DMS79 (cell line): ENCODE results near the gene DPEP1.
"Not testable (repeated sequence)": the region's sequence is repeated elsewhere in the genome, so short reads cannot be mapped to it uniquely, and the experiment has no call there.

ENCODE experiments used
- DNase-seq: peaks from one replicate; lab custom pipeline; 2025; lab: John Stamatoyannopoulos, UW

Gene DPEP1

GRCh38 chr16:89651584-89651983, 38.1 kb downstream of the DPEP1 start:
- DNase-seq, result no peak

GRCh38 chr16:89653656-89654295, 40.3 kb downstream of the DPEP1 start:
- no peak for DNase-seq

DNA sequence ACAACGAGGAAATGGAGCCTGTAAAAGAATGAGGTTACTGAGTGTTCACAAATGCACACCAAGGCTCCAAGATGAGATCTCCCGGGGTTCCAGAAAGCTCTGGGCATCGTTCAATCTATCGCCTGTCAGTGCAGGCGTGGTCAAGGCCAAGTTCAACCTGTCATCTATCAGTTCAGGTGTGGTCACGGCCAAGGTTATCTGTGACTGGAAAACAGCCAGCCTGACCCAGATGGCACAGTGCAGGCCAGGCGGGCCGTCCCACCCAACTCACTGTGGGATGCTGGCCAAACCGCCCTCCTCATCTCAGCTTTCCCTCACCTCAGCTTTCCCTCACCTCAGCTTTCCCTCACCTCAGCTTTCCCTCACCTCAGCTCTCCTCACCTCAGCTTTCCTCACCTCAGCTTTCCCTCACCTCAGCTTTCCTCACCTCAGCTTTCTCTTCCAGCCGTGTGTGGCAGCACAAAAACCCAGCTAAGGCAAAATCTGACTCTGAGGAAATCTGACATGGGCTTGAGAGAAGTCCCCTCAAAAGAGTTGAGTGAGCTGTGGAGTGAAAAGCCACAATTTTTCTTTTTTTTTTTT, 41.7 kb downstream of the DPEP1 start:
- DNase-seq, result no peak

DNA sequence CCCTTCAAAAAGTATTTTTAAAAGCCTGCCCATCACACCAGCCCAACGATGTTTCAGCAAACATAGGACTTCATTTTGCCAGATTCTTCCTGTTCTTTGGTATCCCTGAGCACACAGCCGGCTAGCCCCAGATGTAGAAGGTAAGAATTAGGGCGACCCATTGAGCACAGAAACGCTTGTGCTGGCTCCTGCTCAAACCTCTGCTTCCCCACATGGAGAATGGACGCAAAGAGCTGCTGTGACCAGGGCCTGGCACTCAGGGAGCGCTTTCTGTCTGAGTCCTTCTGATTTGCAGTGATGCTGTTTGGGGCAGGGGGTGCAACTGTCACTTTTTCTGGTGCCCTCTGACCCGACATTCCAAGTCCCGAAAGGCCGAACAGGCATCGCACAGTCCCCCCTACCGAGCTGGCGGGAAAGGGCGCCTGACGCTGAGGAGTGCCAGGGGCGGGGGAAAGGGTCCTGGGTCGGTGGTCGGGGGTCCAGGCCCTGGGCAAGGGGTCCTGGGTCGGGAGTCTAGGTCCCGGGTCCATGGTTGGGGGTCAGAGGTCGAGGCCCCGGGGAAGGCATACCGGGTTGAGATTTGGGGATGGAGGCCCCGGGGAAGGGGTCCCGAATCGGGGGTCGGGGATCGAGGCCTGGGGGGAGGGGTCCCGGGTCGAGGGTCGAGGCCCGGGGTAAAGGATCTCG, 43.1 kb downstream of the DPEP1 start:
- DNase-seq, result no peak

DNA sequence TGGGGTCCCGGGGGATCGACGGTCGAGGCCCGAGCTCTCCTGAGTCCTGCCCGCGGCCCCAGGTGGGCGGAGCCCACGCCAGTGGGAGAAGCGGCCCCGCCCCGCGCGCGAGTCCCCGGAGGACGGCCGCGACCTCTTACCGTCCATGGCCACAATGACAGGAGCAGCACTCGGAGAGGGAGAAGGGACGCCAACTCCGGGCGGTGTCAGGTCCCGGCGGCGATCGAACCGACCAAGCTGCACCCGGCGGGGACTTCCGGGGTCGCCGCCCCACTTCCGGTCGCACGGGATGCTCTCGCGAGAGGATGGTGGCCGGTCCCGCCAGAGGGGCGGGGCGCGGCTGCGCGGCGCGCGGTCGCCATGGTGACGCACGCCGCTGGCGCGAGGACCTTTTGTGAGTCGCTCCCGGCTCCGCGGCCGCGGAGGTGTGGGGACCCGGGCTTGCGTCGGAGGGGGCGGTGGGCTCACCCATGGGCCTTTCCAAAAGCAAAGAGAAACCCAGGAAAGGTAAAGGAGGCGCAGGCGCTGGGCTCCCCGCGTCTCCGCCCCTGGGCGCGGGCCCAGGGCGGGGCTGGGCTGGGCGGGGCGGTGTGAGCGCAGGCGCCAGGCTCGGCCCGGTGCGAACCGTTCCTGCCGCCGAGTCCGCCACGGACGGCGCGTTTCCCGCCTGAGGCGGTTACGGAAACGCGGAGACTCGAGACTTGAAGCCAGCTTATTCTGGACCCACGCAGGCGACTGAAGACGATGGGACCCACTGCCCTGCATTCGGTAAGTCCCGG, 44.2 kb downstream of the DPEP1 start, which contains the start of the genes CHMP1A and SPATA33:
Gene CHMP1A (minus strand): TSS at position 267 of the 779 bp plus-strand sequence. CDS start 120 bp downstream, at position 147.
Gene SPATA33 (plus strand): TSS at position 395 of the 779 bp plus-strand sequence. CDS start 76 bp downstream, at position 471.
- DNase-seq, result peak; percentile 39

GRCh38 chr16:89658221-89658879, 44.9 kb downstream of the DPEP1 start:
- DNase-seq, result no peak

DNA sequence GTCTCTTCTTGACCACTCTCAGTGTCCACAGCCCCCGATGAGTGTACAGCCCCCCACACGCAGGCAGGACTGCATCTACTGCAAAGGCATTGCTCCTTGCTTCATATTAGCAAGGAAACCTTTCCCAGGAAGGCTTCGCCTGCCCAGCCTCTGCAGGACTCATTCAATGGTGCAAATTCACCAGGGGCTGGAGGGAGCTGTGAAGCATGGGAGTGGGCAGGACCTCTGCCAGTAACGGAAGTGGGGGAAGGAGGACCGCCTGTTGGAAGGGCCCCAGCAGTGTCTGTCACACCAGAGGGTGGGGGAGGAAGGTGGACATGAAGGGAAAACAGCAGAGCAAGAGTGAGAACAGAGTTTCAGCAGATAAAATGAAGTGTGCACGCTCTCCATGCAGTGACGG, 46.7 kb downstream of the DPEP1 start:
- DNase-seq, result no peak

DNA sequence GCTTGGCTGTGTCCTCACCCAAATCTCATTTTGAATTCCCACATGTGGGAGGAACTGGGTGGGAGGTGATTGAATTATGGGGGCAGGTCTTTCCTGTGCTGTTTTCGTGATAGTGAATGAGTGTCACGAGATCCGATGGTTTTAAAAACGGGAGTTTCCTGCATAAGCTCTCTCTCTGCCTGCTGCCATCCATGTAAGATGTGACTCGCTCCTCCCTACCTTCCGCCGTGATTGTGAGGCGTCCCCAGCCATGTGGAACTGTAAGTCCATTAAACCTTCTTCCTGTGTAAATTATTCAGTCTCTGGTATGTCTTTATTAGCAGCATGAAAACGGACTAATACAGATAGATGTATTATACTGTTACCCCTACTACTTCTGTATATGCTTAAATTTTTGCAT, 47.8 kb downstream of the DPEP1 start:
- DNase-seq, result no peak

DNA sequence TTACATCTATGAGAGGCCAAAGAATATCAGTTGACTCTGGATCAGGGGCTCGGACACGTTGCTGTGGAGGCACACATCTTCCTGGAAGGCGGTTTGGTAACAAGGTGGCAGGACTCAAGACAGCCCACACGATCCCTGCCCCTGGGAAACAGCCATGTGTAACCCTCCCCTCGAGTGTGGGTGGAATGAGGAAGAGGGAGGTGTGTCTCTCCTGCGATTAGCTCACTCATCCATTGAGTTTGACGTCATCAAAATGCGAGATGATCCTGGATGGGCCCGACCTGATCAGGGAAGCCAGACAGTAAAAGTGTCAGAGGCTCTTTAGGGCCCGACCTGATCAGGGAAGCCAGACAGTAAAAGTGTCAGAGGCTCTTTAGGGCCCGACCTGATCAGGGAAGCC, 50.8 kb downstream of the DPEP1 start:
- DNase-seq, result not testable (repeated sequence)

DNA sequence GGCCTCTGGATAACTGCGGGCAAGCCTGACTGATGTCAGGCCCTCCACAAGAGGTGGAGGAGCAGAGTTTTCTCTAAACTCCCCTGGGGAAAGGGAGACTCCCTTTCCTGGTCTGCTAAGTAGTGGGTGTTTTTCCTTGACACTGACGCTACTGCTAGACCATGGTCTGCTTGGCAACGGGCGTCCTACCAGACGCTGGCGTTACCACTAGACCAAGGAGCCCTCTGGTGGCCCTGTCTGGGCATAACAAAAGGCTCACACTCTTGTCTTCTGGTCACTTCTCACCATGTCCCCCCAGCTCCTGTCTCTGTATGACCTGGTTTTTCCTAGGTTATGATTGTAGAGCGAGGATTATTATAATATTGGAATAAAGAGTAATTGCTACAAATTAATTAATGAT, 53.6 kb downstream of the DPEP1 start:
- DNase-seq, result not testable (repeated sequence)

- DNase-seq, result no peak
These were observed 54.2 kb downstream of the DPEP1 start for GRCh38 chr16:89667633-89668032.

DNA sequence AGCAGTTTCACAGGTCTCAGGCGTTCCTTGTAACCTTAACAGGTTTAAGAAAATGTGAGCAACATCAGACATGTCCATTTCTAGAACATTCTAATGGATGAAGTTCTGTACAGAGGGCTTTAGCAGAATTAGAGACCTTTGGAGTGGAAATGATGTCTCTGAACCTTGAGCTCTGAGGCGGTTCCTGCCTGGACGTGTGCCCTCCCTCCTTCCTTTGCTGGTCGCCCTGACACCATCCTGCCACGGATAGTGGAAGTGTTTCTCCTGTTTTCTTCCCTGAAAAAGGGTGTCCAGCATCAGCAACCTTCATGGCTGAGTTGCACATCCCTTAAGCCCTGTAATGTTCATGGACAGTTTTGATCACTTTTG, 55.3 kb downstream of the DPEP1 start:
- DNase-seq, result no peak

DNA sequence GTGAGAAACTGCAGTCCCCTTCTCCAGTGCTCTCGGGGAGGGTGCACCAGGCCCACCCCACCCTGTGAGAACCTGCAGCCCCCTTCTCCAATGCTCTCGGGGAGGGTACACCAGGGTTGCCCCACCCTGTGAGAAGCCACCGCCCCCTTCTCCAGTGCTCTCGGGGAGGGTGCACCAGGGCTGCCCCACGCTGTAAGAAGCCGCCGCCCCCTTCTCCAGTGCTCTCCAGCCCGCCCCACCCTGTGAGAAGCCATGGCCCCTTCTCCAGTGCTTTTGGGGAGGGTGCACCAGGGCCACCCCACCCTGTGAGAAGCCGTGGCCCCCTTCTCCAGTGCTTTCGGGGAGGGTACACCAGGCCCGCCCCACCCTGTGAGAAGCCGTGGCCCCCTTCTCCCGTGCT, 56.3 kb downstream of the DPEP1 start:
- no peak for DNase-seq

- DNase-seq, result no peak
These were observed 57.3 kb downstream of the DPEP1 start for GRCh38 chr16:89670496-89671431.

DNA sequence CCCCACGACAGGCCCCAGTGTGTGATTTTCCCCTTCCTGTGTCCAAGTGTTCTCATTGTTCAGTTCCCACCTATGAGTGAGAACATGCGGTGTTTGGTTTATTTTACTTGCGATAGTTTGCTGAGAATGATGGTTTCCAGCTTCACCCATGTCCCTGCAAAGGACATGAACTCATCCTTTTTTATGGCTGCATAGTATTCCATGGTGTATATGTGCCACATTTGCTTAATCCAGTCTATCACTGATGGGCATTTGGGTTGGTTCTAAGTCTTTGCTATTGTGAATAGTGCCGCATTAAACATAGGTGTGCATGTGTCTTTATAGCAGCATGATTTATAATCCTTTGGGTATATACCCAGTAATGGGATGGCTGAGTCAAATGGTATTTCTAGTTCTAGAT, 58.1 kb downstream of the DPEP1 start:
- DNase-seq, result not testable (repeated sequence)

DNA sequence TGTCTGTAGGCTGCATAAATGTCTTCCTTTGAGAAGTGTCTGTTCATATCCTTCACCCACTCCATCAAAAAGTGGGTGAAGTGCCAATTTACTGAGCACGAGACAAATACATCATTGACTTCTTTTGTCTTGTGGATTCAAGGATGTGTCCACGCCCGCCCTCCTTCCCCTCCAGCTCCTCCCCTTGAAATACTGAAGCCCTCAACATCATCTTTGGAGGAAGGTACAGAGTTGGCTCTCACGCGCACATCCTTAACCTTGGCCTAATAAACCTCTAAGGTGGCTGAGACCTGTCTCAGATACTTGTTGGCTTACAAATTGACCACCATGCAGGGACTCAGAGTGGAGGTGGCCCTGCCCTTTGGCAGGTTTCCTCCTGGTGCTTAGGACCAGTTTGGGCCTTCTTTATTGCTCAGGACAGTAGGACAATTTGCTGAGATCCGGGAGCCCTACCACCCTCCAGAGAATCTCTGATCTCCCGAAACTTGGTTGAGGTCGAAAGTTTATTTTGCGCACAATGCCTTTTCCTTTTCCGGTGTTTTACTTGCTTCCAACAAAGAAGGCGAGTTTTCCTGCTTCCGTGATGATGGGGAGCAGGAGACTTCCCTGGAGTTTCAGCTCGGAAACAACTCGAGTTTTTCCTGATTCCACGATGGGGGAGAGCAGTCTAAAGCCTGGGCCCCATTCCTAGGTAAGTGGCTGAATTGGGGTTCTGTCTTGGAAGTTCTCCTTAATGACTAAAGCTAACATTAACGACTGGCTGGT, 58.9 kb downstream of the DPEP1 start:
- no peak for DNase-seq

GRCh38 chr16:89678258-89678657, 64.8 kb downstream of the DPEP1 start:
- no peak for DNase-seq

DNA sequence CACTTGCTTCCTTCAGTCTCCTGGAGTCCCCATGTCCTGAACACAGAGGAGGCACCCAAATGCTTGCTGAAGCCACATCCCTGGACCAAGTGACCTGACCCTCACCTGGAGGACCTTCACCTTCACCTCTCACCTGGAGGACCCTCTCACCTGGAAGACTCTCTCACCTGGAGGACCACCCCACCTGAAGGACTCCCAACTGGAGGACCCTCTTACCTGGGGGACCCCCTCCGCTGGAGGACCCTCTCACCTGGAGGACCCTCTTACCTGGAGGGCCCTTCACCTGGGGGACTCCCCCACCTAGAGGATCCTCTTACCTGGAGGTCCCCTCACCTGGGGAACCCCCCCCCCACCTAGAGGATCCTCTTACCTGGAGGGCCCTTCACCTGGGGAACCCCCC, 72.5 kb downstream of the DPEP1 start:
- no peak for DNase-seq

GRCh38 chr16:89686520-89687091, 73.2 kb downstream of the DPEP1 start, which contains the start of gene CDK10:
CDK10 (plus strand) TSS chr16:89686689; CDS start chr16:89686711, 22 bp downstream.
- peak; percentile 34 for DNase-seq
